Astrocyte (in vitro differentiated cells and primary cell): ENCODE data around the gene TANGO6. TPM values are rescaled to one million over a fixed set of nuclear protein-coding genes. Genes with fewer than 3 reads are reported as not detected.

ENCODE experiments used
- DNase-seq: peaks from one replicate; pipeline ENCODE4 v3.0.0-alpha.2; 2010; ENCODE audit warnings: low read depth
- FAIRE-seq: peaks from 2 replicates; lab custom pipeline; 2011; peaks lifted over from hg19 to GRCh38; lab: Jason Lieb, UNC
- H2AFZ ChIP-seq: 2 replicates; pipeline ENCODE4 v1.6.0; 2012; ENCODE audit warnings: low read depth, low read length, inconsistent platforms
- H3K27ac ChIP-seq: 2 replicates; pipeline ENCODE4 v1.5.1; 2011; ENCODE audit warnings: low read depth, low read length, inconsistent platforms
- H3K27me3 ChIP-seq: 2 replicates; pipeline ENCODE4 v1.6.0; 2011; ENCODE audit warnings: low read length, inconsistent platforms; ENCODE audit not compliant: insufficient read depth
- H3K36me3 ChIP-seq: 2 replicates; pipeline ENCODE4 v1.5.1; 2011; ENCODE audit warnings: low read length, inconsistent platforms; ENCODE audit not compliant: insufficient read depth
- H3K4me1 ChIP-seq: 2 replicates; pipeline ENCODE4 v1.5.1; 2011; ENCODE audit warnings: low read length, inconsistent platforms; ENCODE audit not compliant: insufficient read depth
- H3K4me2 ChIP-seq: 2 replicates; pipeline ENCODE4 v1.6.0; 2012; ENCODE audit warnings: low read length, inconsistent platforms
- H3K4me3 ChIP-seq: 2 replicates; pipeline ENCODE4 v1.5.1; 2011; ENCODE audit warnings: low read depth, mild to moderate bottlenecking, low read length, inconsistent platforms; ENCODE audit not compliant: insufficient read depth
- H3K79me2 ChIP-seq: 2 replicates; pipeline ENCODE4 v1.6.0; 2012; ENCODE audit warnings: mild to moderate bottlenecking, low read length, inconsistent platforms; ENCODE audit not compliant: insufficient read depth
- H3K9ac ChIP-seq: 2 replicates; pipeline ENCODE4 v1.6.0; 2012; ENCODE audit warnings: mild to moderate bottlenecking, low read length, inconsistent platforms
- H3K9me3 ChIP-seq: 2 replicates; pipeline ENCODE4 v1.5.1; 2012; ENCODE audit warnings: low read depth, mild to moderate bottlenecking, low read length, inconsistent platforms; ENCODE audit not compliant: insufficient read depth
- H4K20me1 ChIP-seq: 2 replicates; pipeline ENCODE4 v1.6.0; 2012; ENCODE audit warnings: low read length, inconsistent platforms; ENCODE audit not compliant: insufficient read depth
- H3K27ac Mint-ChIP-seq: one replicate; pipeline ENCODE4 v1.8.0; 2021; ENCODE audit warnings: mild to moderate bottlenecking, mixed read lengths; ENCODE audit not compliant: unreplicated experiment
- H3K27me3 Mint-ChIP-seq: one replicate; pipeline ENCODE4 v1.8.0; 2021; ENCODE audit warnings: low read depth, mixed read lengths; ENCODE audit not compliant: unreplicated experiment
- H3K36me3 Mint-ChIP-seq: one replicate; pipeline ENCODE4 v1.8.0; 2021; ENCODE audit warnings: low read depth, mixed read lengths; ENCODE audit not compliant: unreplicated experiment
- H3K4me1 Mint-ChIP-seq: one replicate; pipeline ENCODE4 v1.8.0; 2021; ENCODE audit warnings: low read depth, mixed read lengths; ENCODE audit not compliant: unreplicated experiment
- H3K4me3 Mint-ChIP-seq: one replicate; pipeline ENCODE4 v1.8.0; 2021; ENCODE audit warnings: mild to moderate bottlenecking, moderate library complexity, mixed read lengths; ENCODE audit not compliant: unreplicated experiment
- H3K9me3 Mint-ChIP-seq: one replicate; pipeline ENCODE4 v1.8.0; 2021; ENCODE audit warnings: mild to moderate bottlenecking, mixed read lengths; ENCODE audit not compliant: unreplicated experiment
- EZH2 ChIP-seq: IDR thresholded peaks from 2 replicates; pipeline ENCODE4 v1.6.1; 2012; ENCODE audit warnings: mild to moderate bottlenecking, low read length, inconsistent platforms; ENCODE audit not compliant: insufficient read depth
- total RNA-seq: library from RNA; stranded (reverse); gene quantifications from 2 replicates; pipeline ENCODE4 v1.2.1, GENCODE V29; 2021
- TF ChIP-seq, protein P1 (sequence below): IDR thresholded peaks from 2 replicates; pipeline ENCODE4 v1.5.1; 2011; ENCODE audit warnings: low read depth, mild to moderate bottlenecking, inconsistent platforms, low read length, moderate library complexity; ENCODE audit not compliant: insufficient read depth

TANGO6 gene
- total RNA-seq, 1 donor from 2014 or later, result 15.8 TPM

DNA sequence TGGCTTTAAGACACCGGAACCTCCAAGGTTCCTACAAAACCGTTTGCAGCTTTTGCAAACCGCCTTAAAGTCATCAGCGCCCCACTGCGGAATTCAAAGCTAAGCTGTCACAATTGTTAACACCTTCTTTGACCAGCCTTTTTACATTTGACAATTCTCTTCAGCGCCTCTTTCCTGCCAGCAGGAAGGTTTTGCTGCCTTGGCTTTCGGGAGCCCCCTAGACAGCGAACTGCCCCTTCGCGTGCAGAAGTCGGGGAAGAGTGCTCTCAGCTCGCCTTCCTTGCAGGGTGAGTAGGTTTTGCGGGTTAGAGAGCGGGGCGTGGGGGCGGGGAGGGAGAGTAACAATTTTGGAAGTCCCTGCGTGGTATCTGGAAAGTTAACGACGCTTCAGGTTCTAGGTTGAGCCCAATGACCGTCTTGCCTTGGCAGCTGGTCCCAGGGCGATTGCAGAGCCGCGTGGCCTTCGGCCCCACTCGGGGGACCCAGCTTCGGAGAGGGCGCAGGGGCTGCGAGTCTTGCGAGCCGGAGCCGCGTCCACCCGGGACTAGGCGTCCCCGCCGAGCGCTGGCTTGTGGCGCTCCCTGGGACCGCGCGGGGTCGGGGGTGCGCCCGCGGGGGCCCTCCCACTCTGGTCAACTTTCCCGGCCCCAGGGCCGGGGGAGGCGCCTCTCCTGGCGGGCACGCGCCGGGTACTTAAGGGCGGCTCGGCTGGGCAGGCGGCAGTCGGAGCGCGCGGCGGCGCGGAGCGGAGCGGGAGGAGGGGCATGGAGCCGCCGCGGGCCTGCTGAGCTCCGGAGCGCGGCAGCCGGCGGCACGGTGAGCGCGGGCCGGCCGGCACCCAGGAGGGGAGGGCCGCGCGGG is 262.4 kb downstream of the TANGO6 start, which contains the start of gene HAS3:
Gene HAS3 (plus strand): TSS at position 153 of the 861 bp plus-strand sequence. CDS start 3,743 bp downstream, outside the sequence.
- peak within 1 kb of the TSS; percentile 81 for H2AFZ ChIP-seq

DNA sequence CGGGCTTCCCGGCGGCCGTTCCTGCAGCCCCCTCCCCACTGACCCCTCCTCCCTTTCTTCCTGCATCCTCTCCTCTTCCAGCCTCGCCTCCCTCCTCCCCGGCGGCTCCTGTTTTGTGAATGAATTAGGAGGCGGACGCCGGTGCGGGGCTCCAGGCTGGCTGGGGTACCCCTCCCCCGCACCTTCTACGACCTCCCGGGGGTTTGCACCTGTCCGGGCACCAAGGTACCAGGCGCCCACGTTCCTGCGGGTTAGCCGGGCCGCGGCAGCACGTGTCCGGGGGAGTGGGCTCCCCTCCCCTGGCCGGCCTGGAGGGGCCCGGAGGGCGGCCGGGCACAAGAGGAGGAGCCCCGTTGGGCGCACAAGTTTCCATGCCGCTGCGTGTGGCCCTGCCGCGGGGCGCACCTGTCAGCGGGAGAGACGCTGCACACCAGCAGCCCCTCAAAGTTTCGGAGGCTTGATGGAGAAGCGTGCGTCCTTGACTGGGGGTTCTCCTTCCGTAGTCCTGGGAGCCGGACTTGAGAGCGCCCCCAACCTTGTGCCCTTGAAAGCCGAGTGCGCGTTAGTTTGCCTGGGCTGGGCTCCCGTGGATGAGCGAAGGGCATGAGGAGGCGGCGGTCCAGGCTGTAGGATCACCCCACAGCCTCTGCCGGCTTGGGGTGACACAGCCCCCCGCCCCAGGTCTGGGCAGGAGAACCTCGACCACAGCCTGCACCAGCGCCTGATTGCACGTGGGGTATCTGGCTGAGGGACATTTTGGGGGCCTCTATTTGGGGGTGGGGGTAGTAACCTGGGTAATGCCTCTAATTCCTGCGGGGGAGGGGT is 263.4 kb downstream of the TANGO6 start:
- Histone ChIP-seq H3K4me1 (peaks cover 25% of the 10 kb centered on the region), H3K36me3 (no peaks in the 10 kb centered on the region), H3K79me2 (no peaks in the 10 kb centered on the region), H4K20me1 (peaks cover 22% of the 10 kb centered on the region), H3K9me3 (no peaks in the 10 kb centered on the region), H3K27me3 (peaks cover 5% of the 10 kb centered on the region), H3K4me3 (peak overlapping the region; percentile 65), H3K9ac (peak overlapping the region; percentile 10), H3K27ac (no peak overlapping the region), H3K4me2 (peak overlapping the region; percentile 95), H2AFZ (no peak overlapping the region)
- peaks cover 17% of the 10 kb centered on the region for H3K27me3 Mint-ChIP-seq
- H3K4me3 Mint-ChIP-seq, result peak overlapping the region; percentile 78
- FAIRE-seq (no peak), DNase-seq (no peak)
- peaks cover 10% of the 10 kb centered on the region for H3K36me3 Mint-ChIP-seq
- no peaks in the 10 kb centered on the region for H3K9me3 Mint-ChIP-seq
- H3K4me1 Mint-ChIP-seq, result peaks cover 13% of the 10 kb centered on the region
- TF ChIP-seq EZH2, result no peak
- TF ChIP-seq, protein P1, sequence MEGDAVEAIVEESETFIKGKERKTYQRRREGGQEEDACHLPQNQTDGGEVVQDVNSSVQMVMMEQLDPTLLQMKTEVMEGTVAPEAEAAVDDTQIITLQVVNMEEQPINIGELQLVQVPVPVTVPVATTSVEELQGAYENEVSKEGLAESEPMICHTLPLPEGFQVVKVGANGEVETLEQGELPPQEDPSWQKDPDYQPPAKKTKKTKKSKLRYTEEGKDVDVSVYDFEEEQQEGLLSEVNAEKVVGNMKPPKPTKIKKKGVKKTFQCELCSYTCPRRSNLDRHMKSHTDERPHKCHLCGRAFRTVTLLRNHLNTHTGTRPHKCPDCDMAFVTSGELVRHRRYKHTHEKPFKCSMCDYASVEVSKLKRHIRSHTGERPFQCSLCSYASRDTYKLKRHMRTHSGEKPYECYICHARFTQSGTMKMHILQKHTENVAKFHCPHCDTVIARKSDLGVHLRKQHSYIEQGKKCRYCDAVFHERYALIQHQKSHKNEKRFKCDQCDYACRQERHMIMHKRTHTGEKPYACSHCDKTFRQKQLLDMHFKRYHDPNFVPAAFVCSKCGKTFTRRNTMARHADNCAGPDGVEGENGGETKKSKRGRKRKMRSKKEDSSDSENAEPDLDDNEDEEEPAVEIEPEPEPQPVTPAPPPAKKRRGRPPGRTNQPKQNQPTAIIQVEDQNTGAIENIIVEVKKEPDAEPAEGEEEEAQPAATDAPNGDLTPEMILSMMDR, result no peak
- no peak overlapping the region for H3K27ac Mint-ChIP-seq

More for the DNA sequence above, 262.4 kb downstream of the TANGO6 start, which contains the start of gene HAS3:
- peak; percentile 44 for DNase-seq
- no peaks in the 10 kb centered on the region for H3K9me3 ChIP-seq
- peaks cover 11% of the 10 kb centered on the region for H3K36me3 Mint-ChIP-seq
- peak within 1 kb of the TSS; percentile 95 for H3K4me2 ChIP-seq
- no peak within 1 kb of the TSS for H3K27ac ChIP-seq
- H3K9ac ChIP-seq, result peak within 1 kb of the TSS; percentile 67
- peaks cover 25% of the 10 kb centered on the region for H3K4me1 ChIP-seq
- TF ChIP-seq, protein P1, result peak; percentile 11
- no peak for TF ChIP-seq EZH2
- peaks cover 16% of the 10 kb centered on the region for H3K4me1 Mint-ChIP-seq
- H3K4me3 Mint-ChIP-seq, result peak within 1 kb of the TSS; percentile 91
- H3K9me3 Mint-ChIP-seq, result no peaks in the 10 kb centered on the region
- peak; percentile 13 for FAIRE-seq
- peaks cover 5% of the 10 kb centered on the region for H3K27me3 ChIP-seq
- H3K27ac Mint-ChIP-seq, result peak within 1 kb of the TSS; percentile 67
- H3K27me3 Mint-ChIP-seq, result peaks cover 19% of the 10 kb centered on the region
- no peaks in the 10 kb centered on the region for H3K36me3 ChIP-seq
- no peaks in the 10 kb centered on the region for H3K79me2 ChIP-seq
- peak within 1 kb of the TSS; percentile 65 for H3K4me3 ChIP-seq
- peaks cover 16% of the 10 kb centered on the region for H4K20me1 ChIP-seq
